WTC11 (cell line): Measurements from ENCODE around the gene HMX3. TPM values are rescaled to one million over a fixed set of nuclear protein-coding genes. Genes with fewer than 3 reads are reported as not detected.

Experiments
- ATAC-seq: fragments of 200-7000 bp; cut with Tn5 transposase; 2 replicates; pipeline ENCODE4 v1.10.0; 2021; ENCODE audit warnings: mild to moderate bottlenecking, moderate library complexity
- CTCF ChIA-PET: fragments of 300-600 bp; sonication (Branson Sonifier 250); formaldehyde crosslinking; loops from one replicate; lab custom pipeline; 2021; ENCODE audit warnings: antibody characterized with exemption; lab: Charles Lee
- POLR2A ChIA-PET: fragments of 350-600 bp; sonication (Branson Sonifier 250); formaldehyde crosslinking; loops from one replicate; lab custom pipeline; 2021; ENCODE audit warnings: antibody characterized with exemption; lab: Charles Lee
- DNase-seq: peaks from one replicate; pipeline ENCODE4 v3.0.0; 2021; ENCODE audit warnings: low spot score
- H3K27ac Mint-ChIP-seq: 2 replicates; pipeline ENCODE4 v1.8.0; 2021; ENCODE audit warnings: mixed read lengths
- H3K27me3 Mint-ChIP-seq: 2 replicates; pipeline ENCODE4 v1.8.0; 2021; ENCODE audit warnings: low read depth, mild to moderate bottlenecking, moderate library complexity, mixed read lengths
- H3K36me3 Mint-ChIP-seq: 2 replicates; pipeline ENCODE4 v1.8.0; 2021; ENCODE audit warnings: mixed read lengths
- H3K4me1 Mint-ChIP-seq: 2 replicates; pipeline ENCODE4 v1.8.0; 2022; ENCODE audit warnings: mixed read lengths
- H3K4me3 Mint-ChIP-seq: 2 replicates; pipeline ENCODE4 v1.8.0; 2021; ENCODE audit warnings: mild to moderate bottlenecking, moderate library complexity, mixed read lengths
- H3K9me3 Mint-ChIP-seq: 2 replicates; pipeline ENCODE4 v1.8.0; 2021; ENCODE audit warnings: mixed read lengths
- E2F1 ChIP-seq: sonication (generic); formaldehyde crosslinking; IDR thresholded peaks from 2 replicates; pipeline ENCODE4 v1.8.0; 2022; ENCODE audit warnings: mild to moderate bottlenecking, missing genetic modification reagents
- ERG ChIP-seq: fragments of 250-450 bp; sonication (Bioruptor Pico); IDR thresholded peaks from 2 replicates; pipeline ENCODE4 v1.8.0; 2021; ENCODE audit warnings: mild to moderate bottlenecking
- FOXJ3 ChIP-seq: sonication (generic); formaldehyde crosslinking; IDR thresholded peaks from 2 replicates; pipeline ENCODE4 v1.9.0; 2021; ENCODE audit warnings: missing genetic modification reagents, mild to moderate bottlenecking, borderline replicate concordance
- GRHL2 ChIP-seq: fragments of 250-450 bp; sonication (Bioruptor Pico); IDR thresholded peaks from 2 replicates; pipeline ENCODE4 v1.8.0; 2022; ENCODE audit warnings: mild to moderate bottlenecking, moderate library complexity; ENCODE audit not compliant: insufficient replicate concordance, severe bottlenecking
- GTF2I ChIP-seq: fragments of 250-450 bp; sonication (Bioruptor Pico); conservative IDR thresholded peaks from 2 replicates; pipeline ENCODE4 v1.4.0; 2021; ENCODE audit warnings: mild to moderate bottlenecking
- HMGA2 ChIP-seq: fragments of 250-450 bp; sonication (Bioruptor Pico); IDR thresholded peaks from 2 replicates; pipeline ENCODE4 v1.4.0; 2021; ENCODE audit warnings: mild to moderate bottlenecking, moderate library complexity
- JUN ChIP-seq: sonication (generic); formaldehyde crosslinking; IDR thresholded peaks from 2 replicates; pipeline ENCODE4 v1.8.0; 2023; ENCODE audit warnings: mild to moderate bottlenecking, missing genetic modification reagents
- MXD4 ChIP-seq: fragments of 250-450 bp; sonication (Bioruptor Pico); IDR thresholded peaks from 2 replicates; pipeline ENCODE4 v1.8.0; 2021; ENCODE audit warnings: mild to moderate bottlenecking, moderate library complexity, borderline replicate concordance
- NFE2L1 ChIP-seq: sonication (generic); formaldehyde crosslinking; IDR thresholded peaks from 2 replicates; pipeline ENCODE4 v1.8.1; 2023; ENCODE audit warnings: missing genetic modification reagents
- NR2C2 ChIP-seq: sonication (generic); formaldehyde crosslinking; IDR thresholded peaks from 2 replicates; pipeline ENCODE4 v1.8.0; 2022; ENCODE audit warnings: mild to moderate bottlenecking, missing genetic modification reagents
- STAT6 ChIP-seq: sonication (generic); formaldehyde crosslinking; conservative IDR thresholded peaks from 2 replicates; pipeline ENCODE4 v1.8.1; 2023; ENCODE audit warnings: mild to moderate bottlenecking, low read depth, missing genetic modification reagents, moderate library complexity
- ZNF121 ChIP-seq: sonication (generic); formaldehyde crosslinking; IDR thresholded peaks from 2 replicates; pipeline ENCODE4 v1.8.0; 2023; ENCODE audit warnings: missing genetic modification reagents
- ZNF263 ChIP-seq: sonication (generic); formaldehyde crosslinking; IDR thresholded peaks from 2 replicates; pipeline ENCODE4 v1.8.1; 2022; ENCODE audit warnings: low read depth, mild to moderate bottlenecking, moderate library complexity, missing genetic modification reagents
- ZNF317 ChIP-seq: sonication (generic); formaldehyde crosslinking; IDR thresholded peaks from 2 replicates; pipeline ENCODE4 v1.8.1; 2023; ENCODE audit warnings: low read depth, mild to moderate bottlenecking, moderate library complexity, missing genetic modification reagents, borderline replicate concordance
- ZNF671 ChIP-seq: fragments of 250-450 bp; sonication (Bioruptor Pico); IDR thresholded peaks from 2 replicates; pipeline ENCODE4 v1.8.0; 2021; ENCODE audit warnings: mild to moderate bottlenecking
- total RNA-seq: library from RNA; stranded (reverse); gene quantifications from 3 replicates; pipeline ENCODE4 v1.2.3, GENCODE V29; 2021
- TF ChIP-seq, protein P1 (sequence below): sonication (generic); formaldehyde crosslinking; IDR thresholded peaks from 2 replicates; pipeline ENCODE4 v1.8.1; 2023; ENCODE audit warnings: mild to moderate bottlenecking, missing genetic modification reagents, borderline replicate concordance
- TF ChIP-seq, protein P2 (sequence below): sonication (generic); formaldehyde crosslinking; IDR thresholded peaks from 2 replicates; pipeline ENCODE4 v1.8.0; 2023; ENCODE audit warnings: missing genetic modification reagents
- TF ChIP-seq, protein P3 (sequence below): sonication (generic); formaldehyde crosslinking; IDR thresholded peaks from 2 replicates; pipeline ENCODE4 v1.8.1; 2023; ENCODE audit warnings: mild to moderate bottlenecking, missing genetic modification reagents, moderate library complexity

Gene HMX3
- total RNA-seq, 1 experiment from 2014 or later: not detected

DNA sequence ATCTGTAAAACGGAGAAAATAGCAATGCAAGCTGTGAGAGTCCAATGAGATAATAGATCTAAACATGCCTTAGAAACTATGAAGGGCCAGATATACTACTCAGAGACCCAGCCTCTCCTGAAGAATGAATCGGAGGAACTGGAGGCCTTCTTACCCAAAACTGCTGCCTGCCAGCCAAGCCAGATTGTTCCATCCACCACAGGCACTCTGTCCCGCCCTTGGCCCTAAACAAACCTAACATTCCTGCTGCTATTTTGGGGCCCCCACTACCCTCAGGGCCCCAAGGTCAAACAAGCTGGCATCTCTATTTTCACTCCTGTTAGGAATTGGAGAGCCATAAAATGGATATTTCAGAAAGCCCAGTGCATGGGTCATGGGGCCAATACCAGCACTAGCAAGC is 48.0 kb upstream of the HMX3 start:
- ATAC-seq (no peak), DNase-seq (no peak)
- H3K4me1 Mint-ChIP-seq: peaks cover 9% of the 10 kb centered on the region
- H3K27ac Mint-ChIP-seq: no peak overlapping the region
- peaks cover 5% of the 10 kb centered on the region for H3K27me3 Mint-ChIP-seq
- TF ChIP-seq STAT6 (CRISPR knock-in tag) (no peak), GTF2I (CRISPR knock-in tag) (no peak), E2F1 (CRISPR knock-in tag) (no peak), JUN (CRISPR knock-in tag) (no peak), ZNF263 (CRISPR knock-in tag) (no peak), GRHL2 (CRISPR knock-in tag) (no peak), ZNF671 (CRISPR knock-in tag) (no peak), ZNF317 (CRISPR knock-in tag) (no peak), NR2C2 (CRISPR knock-in tag) (no peak), MXD4 (CRISPR knock-in tag) (no peak), ERG (CRISPR knock-in tag) (no peak), NFE2L1 (CRISPR knock-in tag) (no peak), FOXJ3 (no peak)
- ChIA-PET POLR2A (no interaction called here), CTCF (no interaction called here)
- no peak overlapping the region for H3K4me3 Mint-ChIP-seq
- no peaks in the 10 kb centered on the region for H3K36me3 Mint-ChIP-seq
- H3K9me3 Mint-ChIP-seq: peaks cover 7% of the 10 kb centered on the region

- no peak for DNase-seq
- TF ChIP-seq, protein P1, sequence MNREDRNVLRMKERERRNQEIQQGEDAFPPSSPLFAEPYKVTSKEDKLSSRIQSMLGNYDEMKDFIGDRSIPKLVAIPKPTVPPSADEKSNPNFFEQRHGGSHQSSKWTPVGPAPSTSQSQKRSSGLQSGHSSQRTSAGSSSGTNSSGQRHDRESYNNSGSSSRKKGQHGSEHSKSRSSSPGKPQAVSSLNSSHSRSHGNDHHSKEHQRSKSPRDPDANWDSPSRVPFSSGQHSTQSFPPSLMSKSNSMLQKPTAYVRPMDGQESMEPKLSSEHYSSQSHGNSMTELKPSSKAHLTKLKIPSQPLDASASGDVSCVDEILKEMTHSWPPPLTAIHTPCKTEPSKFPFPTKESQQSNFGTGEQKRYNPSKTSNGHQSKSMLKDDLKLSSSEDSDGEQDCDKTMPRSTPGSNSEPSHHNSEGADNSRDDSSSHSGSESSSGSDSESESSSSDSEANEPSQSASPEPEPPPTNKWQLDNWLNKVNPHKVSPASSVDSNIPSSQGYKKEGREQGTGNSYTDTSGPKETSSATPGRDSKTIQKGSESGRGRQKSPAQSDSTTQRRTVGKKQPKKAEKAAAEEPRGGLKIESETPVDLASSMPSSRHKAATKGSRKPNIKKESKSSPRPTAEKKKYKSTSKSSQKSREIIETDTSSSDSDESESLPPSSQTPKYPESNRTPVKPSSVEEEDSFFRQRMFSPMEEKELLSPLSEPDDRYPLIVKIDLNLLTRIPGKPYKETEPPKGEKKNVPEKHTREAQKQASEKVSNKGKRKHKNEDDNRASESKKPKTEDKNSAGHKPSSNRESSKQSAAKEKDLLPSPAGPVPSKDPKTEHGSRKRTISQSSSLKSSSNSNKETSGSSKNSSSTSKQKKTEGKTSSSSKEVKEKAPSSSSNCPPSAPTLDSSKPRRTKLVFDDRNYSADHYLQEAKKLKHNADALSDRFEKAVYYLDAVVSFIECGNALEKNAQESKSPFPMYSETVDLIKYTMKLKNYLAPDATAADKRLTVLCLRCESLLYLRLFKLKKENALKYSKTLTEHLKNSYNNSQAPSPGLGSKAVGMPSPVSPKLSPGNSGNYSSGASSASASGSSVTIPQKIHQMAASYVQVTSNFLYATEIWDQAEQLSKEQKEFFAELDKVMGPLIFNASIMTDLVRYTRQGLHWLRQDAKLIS: no peak
- no peak for TF ChIP-seq HMGA2 (CRISPR knock-in tag)
- TF ChIP-seq, protein P2, sequence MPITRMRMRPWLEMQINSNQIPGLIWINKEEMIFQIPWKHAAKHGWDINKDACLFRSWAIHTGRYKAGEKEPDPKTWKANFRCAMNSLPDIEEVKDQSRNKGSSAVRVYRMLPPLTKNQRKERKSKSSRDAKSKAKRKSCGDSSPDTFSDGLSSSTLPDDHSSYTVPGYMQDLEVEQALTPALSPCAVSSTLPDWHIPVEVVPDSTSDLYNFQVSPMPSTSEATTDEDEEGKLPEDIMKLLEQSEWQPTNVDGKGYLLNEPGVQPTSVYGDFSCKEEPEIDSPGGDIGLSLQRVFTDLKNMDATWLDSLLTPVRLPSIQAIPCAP (CRISPR knock-in tag): no peak
- no peak for TF ChIP-seq ZNF121 (CRISPR knock-in tag)
- TF ChIP-seq, protein P3, sequence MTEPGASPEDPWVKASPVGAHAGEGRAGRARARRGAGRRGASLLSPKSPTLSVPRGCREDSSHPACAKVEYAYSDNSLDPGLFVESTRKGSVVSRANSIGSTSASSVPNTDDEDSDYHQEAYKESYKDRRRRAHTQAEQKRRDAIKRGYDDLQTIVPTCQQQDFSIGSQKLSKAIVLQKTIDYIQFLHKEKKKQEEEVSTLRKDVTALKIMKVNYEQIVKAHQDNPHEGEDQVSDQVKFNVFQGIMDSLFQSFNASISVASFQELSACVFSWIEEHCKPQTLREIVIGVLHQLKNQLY (CRISPR knock-in tag): no peak
- no peak for ATAC-seq
- Mint-ChIP-seq H3K4me3 (no peak overlapping the region), H3K27me3 (peaks cover 17% of the 10 kb centered on the region), H3K4me1 (peaks cover 4% of the 10 kb centered on the region; the same call in 1 of the 2 replicates), H3K9me3 (no peaks in the 10 kb centered on the region), H3K36me3 (no peaks in the 10 kb centered on the region), H3K27ac (no peak overlapping the region)
- POLR2A ChIA-PET: interaction anchor here (1.3 kb wide), 1 partner anchor 11 kb away, joined by 3 read pairs; no protein-coding TSS in a partner anchor
- CTCF ChIA-PET: no interaction called here
These were observed 42.9 kb upstream of the HMX3 start for GRCh38 chr10:123092635-123093414.
